ENCODE data around the gene TTC7B. TPM values are rescaled to one million over a fixed set of nuclear protein-coding genes. Genes with fewer than 3 reads are reported as not detected.

The TTC7B gene
- total and polyA plus RNA-seq, 7 donors = 18.9 to 97.0 (median 59.0) TPM

- Histone ChIP-seq H3K4me1 (no peaks in the 10 kb centered on the region), H3K27me3 (ENCODE audit: insufficient read depth in 3 of 3, low read length in 2 of 3) (no peaks in the 10 kb centered on the region), H3K9me3 (no peaks in the 10 kb centered on the region), H3K4me3 (no peak overlapping the region), H3K36me3 (ENCODE audit: insufficient read depth in 1 of 2, low read depth in 1 of 2) (peaks cover 0 to 20% of the 10 kb centered on the region in 2 donors), H3K27ac (peak overlapping the region; percentile 53)
- ATAC-seq = peak in 1 of 4 donors; percentile 19
- no peak for DNase-seq
- 70 to 76% (median 70%) methylated on average over 23 of the region's 23 CpGs for WGBS, 3 donors
- TF ChIP-seq CTCF (IDR thresholded peaks at IDR 0.05) = no peak
- intact Hi-C loops (cut with DNase I) = no loop called here
These were observed 279.6 kb downstream of the TTC7B start for GRCh38 chr14:90536511-90537191.

GRCh38 chr14:90536092-90536491 lies 280.1 kb downstream of the TTC7B start:
- 47 to 62% (median 49%) methylated on average over 11 of the region's 11 CpGs for WGBS, 3 donors
- peak overlapping the region; percentile 53 for H3K27ac ChIP-seq
- H3K9me3 ChIP-seq = no peaks in the 10 kb centered on the region
- TF ChIP-seq CTCF (IDR thresholded peaks at IDR 0.05) = no peak
- DNase-seq (no peak), ATAC-seq (peak in 1 of 4 donors; percentile 41)
- H3K4me3 ChIP-seq = no peak overlapping the region
- no peaks in the 10 kb centered on the region for H3K27me3 ChIP-seq (ENCODE audit: insufficient read depth in 3 of 3, low read length in 2 of 3)
- peaks cover 0 to 16% of the 10 kb centered on the region in 2 donors for H3K36me3 ChIP-seq (ENCODE audit: insufficient read depth in 1 of 2, low read depth in 1 of 2)
- H3K4me1 ChIP-seq = no peaks in the 10 kb centered on the region
- intact Hi-C loops (cut with DNase I) = no loop called here

GRCh38 chr14:90535556-90536090 lies 280.6 kb downstream of the TTC7B start:
- no peak for ATAC-seq
- intact Hi-C loops (cut with DNase I) = no loop called here
- no peak for TF ChIP-seq CTCF (IDR thresholded peaks at IDR 0.05)
- Histone ChIP-seq H3K36me3 (ENCODE audit: insufficient read depth in 1 of 2, low read depth in 1 of 2) (peaks cover 0 to 12% of the 10 kb centered on the region in 2 donors), H3K9me3 (no peaks in the 10 kb centered on the region), H3K4me3 (no peak overlapping the region), H3K4me1 (no peaks in the 10 kb centered on the region), H3K27me3 (ENCODE audit: insufficient read depth in 3 of 3, low read length in 2 of 3) (no peaks in the 10 kb centered on the region), H3K27ac (no peak overlapping the region)
- WGBS, 3 donors = 81 to 87% (median 85%) methylated on average over 14 of the region's 14 CpGs
- no peak for DNase-seq

GRCh38 chr14:90534838-90535555 lies 281.2 kb downstream of the TTC7B start:
- no peak overlapping the region for H3K4me3 ChIP-seq
- no peak for TF ChIP-seq CTCF (IDR thresholded peaks at IDR 0.05)
- no peaks in the 10 kb centered on the region for H3K9me3 ChIP-seq
- intact Hi-C loops (cut with DNase I) = no loop called here
- ATAC-seq (no peak), DNase-seq (no peak)
- no peaks in the 10 kb centered on the region for H3K4me1 ChIP-seq
- WGBS, 3 donors = 82 to 85% (median 82%) methylated on average over 13 to 17 of the region's 17 CpGs
- H3K36me3 ChIP-seq (ENCODE audit: insufficient read depth in 1 of 2, low read depth in 1 of 2) = peaks cover 0 to 9% of the 10 kb centered on the region in 2 donors
- no peak overlapping the region for H3K27ac ChIP-seq
- H3K27me3 ChIP-seq (ENCODE audit: insufficient read depth in 3 of 3, low read length in 2 of 3) = no peaks in the 10 kb centered on the region

Measured in psoas muscle (tissue), 8 donors.